HL-60 (cell line): ENCODE data around the gene VSIG10L.

Experiments
- TF ChIP-seq, protein P1 (sequence below): IDR thresholded peaks from one replicate; pipeline ENCODE4 v1.5.1; 2011; ENCODE audit warnings: low read length, control low read depth, inconsistent platforms; ENCODE audit not compliant: insufficient read depth
- TF ChIP-seq, protein P2 (sequence below): IDR thresholded peaks from 2 replicates; pipeline ENCODE4 v1.6.1; 2012; ENCODE audit warnings: low read depth; ENCODE audit not compliant: insufficient replicate concordance

DNA sequence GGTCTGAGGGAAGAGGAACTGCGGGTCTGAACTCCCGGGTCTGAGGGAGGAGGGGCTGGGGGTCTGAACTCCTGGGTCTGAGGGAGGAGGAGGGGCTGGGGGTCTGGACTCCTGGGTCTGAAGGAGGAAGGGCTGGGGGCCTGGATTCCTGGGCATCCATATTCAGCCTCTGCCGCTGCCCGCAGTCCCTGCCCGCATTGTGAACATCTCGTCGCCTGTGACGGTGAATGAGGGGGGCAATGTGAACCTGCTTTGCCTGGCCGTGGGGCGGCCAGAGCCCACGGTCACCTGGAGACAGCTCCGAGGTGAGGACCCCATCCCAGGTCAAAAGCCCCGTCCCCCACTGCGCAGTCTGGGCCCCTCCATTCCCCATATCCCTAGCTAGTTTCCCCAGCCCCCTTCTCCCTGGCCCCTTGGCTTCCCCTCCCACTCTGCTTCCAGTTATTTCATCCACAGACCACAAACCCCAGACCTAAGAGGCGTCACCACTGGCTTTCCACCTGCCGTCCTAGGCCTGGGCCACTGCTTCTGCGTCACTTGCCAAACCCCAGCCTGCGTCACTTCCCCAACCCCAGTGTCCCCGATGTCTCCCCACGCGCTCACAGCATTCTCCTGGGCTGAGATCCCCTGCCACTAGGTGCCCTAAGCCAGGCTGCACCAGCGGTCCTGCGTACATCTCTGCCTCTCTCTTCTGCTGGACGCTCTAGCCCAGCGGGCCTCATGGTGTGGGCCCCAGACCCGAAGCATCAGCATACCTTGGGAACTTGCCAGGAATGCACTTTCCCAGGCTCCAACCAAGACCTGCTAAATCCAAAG, 16.6 kb downstream of the VSIG10L start:
- TF ChIP-seq, protein P1, sequence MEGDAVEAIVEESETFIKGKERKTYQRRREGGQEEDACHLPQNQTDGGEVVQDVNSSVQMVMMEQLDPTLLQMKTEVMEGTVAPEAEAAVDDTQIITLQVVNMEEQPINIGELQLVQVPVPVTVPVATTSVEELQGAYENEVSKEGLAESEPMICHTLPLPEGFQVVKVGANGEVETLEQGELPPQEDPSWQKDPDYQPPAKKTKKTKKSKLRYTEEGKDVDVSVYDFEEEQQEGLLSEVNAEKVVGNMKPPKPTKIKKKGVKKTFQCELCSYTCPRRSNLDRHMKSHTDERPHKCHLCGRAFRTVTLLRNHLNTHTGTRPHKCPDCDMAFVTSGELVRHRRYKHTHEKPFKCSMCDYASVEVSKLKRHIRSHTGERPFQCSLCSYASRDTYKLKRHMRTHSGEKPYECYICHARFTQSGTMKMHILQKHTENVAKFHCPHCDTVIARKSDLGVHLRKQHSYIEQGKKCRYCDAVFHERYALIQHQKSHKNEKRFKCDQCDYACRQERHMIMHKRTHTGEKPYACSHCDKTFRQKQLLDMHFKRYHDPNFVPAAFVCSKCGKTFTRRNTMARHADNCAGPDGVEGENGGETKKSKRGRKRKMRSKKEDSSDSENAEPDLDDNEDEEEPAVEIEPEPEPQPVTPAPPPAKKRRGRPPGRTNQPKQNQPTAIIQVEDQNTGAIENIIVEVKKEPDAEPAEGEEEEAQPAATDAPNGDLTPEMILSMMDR = no peak
- TF ChIP-seq, protein P2, sequence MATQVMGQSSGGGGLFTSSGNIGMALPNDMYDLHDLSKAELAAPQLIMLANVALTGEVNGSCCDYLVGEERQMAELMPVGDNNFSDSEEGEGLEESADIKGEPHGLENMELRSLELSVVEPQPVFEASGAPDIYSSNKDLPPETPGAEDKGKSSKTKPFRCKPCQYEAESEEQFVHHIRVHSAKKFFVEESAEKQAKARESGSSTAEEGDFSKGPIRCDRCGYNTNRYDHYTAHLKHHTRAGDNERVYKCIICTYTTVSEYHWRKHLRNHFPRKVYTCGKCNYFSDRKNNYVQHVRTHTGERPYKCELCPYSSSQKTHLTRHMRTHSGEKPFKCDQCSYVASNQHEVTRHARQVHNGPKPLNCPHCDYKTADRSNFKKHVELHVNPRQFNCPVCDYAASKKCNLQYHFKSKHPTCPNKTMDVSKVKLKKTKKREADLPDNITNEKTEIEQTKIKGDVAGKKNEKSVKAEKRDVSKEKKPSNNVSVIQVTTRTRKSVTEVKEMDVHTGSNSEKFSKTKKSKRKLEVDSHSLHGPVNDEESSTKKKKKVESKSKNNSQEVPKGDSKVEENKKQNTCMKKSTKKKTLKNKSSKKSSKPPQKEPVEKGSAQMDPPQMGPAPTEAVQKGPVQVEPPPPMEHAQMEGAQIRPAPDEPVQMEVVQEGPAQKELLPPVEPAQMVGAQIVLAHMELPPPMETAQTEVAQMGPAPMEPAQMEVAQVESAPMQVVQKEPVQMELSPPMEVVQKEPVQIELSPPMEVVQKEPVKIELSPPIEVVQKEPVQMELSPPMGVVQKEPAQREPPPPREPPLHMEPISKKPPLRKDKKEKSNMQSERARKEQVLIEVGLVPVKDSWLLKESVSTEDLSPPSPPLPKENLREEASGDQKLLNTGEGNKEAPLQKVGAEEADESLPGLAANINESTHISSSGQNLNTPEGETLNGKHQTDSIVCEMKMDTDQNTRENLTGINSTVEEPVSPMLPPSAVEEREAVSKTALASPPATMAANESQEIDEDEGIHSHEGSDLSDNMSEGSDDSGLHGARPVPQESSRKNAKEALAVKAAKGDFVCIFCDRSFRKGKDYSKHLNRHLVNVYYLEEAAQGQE = no peak
